HEK293 (cell line): ENCODE measurements around the gene LRP1.

Source experiments
- CTCF ChIA-PET: fragments of 350-600 bp; formaldehyde crosslinking; extraction: SDS; loops from one replicate; lab custom pipeline; 2021; ENCODE audit warnings: antibody characterized with exemption; lab: Yijun Ruan, JAX
- POLR2A ChIA-PET: fragments of 300-600 bp; formaldehyde crosslinking; extraction: SDS; loops from one replicate; lab custom pipeline; 2020; ENCODE audit warnings: antibody characterized with exemption, inconsistent platforms; lab: Yijun Ruan, JAX
- H3K27ac ChIP-seq: fragments of 200-500 bp; sonication (Bioruptor generic); 2 replicates; pipeline ENCODE4 v1.5.1; 2014; ENCODE audit warnings: low read depth, low read length, control low read depth, inconsistent platforms; ENCODE audit errors: extremely low read depth
- H3K36me3 ChIP-seq, 2 experiments: fragments of 200-500 bp in 1 of 2; sonication (Bioruptor generic) in 1 of 2; 1 replicate in 1 of 2; 2 replicates in 1 of 2; pipeline ENCODE4 v1.5.1; 2014 to 2017; ENCODE audit warnings: inconsistent platforms in 2 of 2, low read length in 2 of 2; ENCODE audit not compliant: control insufficient read depth in 2 of 2, insufficient read depth in 1 of 2
- H3K4me1 ChIP-seq: fragments of 200-500 bp; sonication (Bioruptor generic); 2 replicates; pipeline ENCODE4 v1.5.1; 2014; ENCODE audit warnings: mild to moderate bottlenecking, low read length, inconsistent platforms; ENCODE audit not compliant: control insufficient read depth, insufficient read depth
- H3K4me3 ChIP-seq: 2 replicates; pipeline ENCODE4 v1.5.1; 2011; ENCODE audit warnings: low read depth, mild to moderate bottlenecking, control low read depth, low read length, moderate library complexity
- H3K9me3 ChIP-seq: fragments of 200-500 bp; sonication (Bioruptor generic); 2 replicates; pipeline ENCODE4 v1.5.1; 2014; ENCODE audit warnings: low read depth, low read length, inconsistent platforms; ENCODE audit not compliant: control insufficient read depth, insufficient read depth
- BCL6B ChIP-seq: fragments of 450-650 bp; formaldehyde crosslinking; IDR thresholded peaks from 2 replicates; pipeline ENCODE4 v1.5.1; 2017; ENCODE audit warnings: missing biosample characterization, missing genetic modification characterization
- EGR2 ChIP-seq: fragments of 450-650 bp; formaldehyde crosslinking; IDR thresholded peaks from 2 replicates; pipeline ENCODE4 v1.5.1; 2016; ENCODE audit warnings: low read depth, missing biosample characterization, missing genetic modification characterization
- GLIS1 ChIP-seq: fragments of 450-650 bp; formaldehyde crosslinking; IDR thresholded peaks from 2 replicates; pipeline ENCODE4 v1.5.1; 2016; ENCODE audit warnings: missing biosample characterization, missing genetic modification characterization
- GLIS2 ChIP-seq: fragments of 450-650 bp; formaldehyde crosslinking; IDR thresholded peaks from 2 replicates; pipeline ENCODE4 v1.5.1; 2016; ENCODE audit warnings: missing biosample characterization, missing genetic modification characterization
- HOXA7 ChIP-seq: sonication (generic); formaldehyde crosslinking; IDR thresholded peaks from 2 replicates; pipeline ENCODE4 v1.8.1; 2022; ENCODE audit warnings: missing genetic modification reagents, borderline replicate concordance
- INSM2 ChIP-seq: fragments of 450-650 bp; formaldehyde crosslinking; IDR thresholded peaks from 2 replicates; pipeline ENCODE4 v1.5.1; 2016; ENCODE audit warnings: missing biosample characterization, missing genetic modification characterization
- KLF10 ChIP-seq: fragments of 450-650 bp; IDR thresholded peaks from 2 replicates; pipeline ENCODE4 v1.5.1; 2018; ENCODE audit warnings: missing biosample characterization, mild to moderate bottlenecking, missing genetic modification characterization
- MEIS1 ChIP-seq: sonication (generic); formaldehyde crosslinking; IDR thresholded peaks from 2 replicates; pipeline ENCODE4 v1.8.1; 2022; ENCODE audit warnings: missing genetic modification reagents, mild to moderate bottlenecking, borderline replicate concordance
- PBX3 ChIP-seq: sonication (generic); formaldehyde crosslinking; IDR thresholded peaks from 2 replicates; pipeline ENCODE4 v1.8.1; 2022; ENCODE audit warnings: mild to moderate bottlenecking, moderate library complexity, missing genetic modification reagents
- SCRT2 ChIP-seq: fragments of 450-650 bp; formaldehyde crosslinking; IDR thresholded peaks from 2 replicates; pipeline ENCODE4 v1.5.1; 2016; ENCODE audit warnings: missing biosample characterization, missing genetic modification characterization
- ZBTB44 ChIP-seq: fragments of 450-650 bp; IDR thresholded peaks from 2 replicates; pipeline ENCODE4 v1.5.1; 2018; ENCODE audit warnings: missing biosample characterization, mild to moderate bottlenecking, missing genetic modification characterization
- ZBTB8A ChIP-seq: fragments of 450-650 bp; formaldehyde crosslinking; IDR thresholded peaks from 2 replicates; pipeline ENCODE4 v1.5.1; 2016; ENCODE audit warnings: missing biosample characterization, missing genetic modification characterization
- ZEB2 ChIP-seq: fragments of 450-650 bp; formaldehyde crosslinking; IDR thresholded peaks from 2 replicates; pipeline ENCODE4 v1.5.1; 2016; ENCODE audit warnings: missing biosample characterization, missing genetic modification characterization
- ZFP37 ChIP-seq: fragments of 450-650 bp; formaldehyde crosslinking; IDR thresholded peaks from 2 replicates; pipeline ENCODE4 v1.5.1; 2016; ENCODE audit warnings: missing biosample characterization, missing genetic modification characterization
- ZFP69B ChIP-seq: fragments of 450-650 bp; formaldehyde crosslinking; IDR thresholded peaks from 2 replicates; pipeline ENCODE4 v1.5.1; 2016; ENCODE audit warnings: missing biosample characterization, missing genetic modification characterization
- ZIC2 ChIP-seq: fragments of 450-650 bp; formaldehyde crosslinking; IDR thresholded peaks from 2 replicates; pipeline ENCODE4 v1.5.1; 2016; ENCODE audit warnings: missing biosample characterization, missing genetic modification characterization
- ZNF146 ChIP-seq: fragments of 450-650 bp; formaldehyde crosslinking; IDR thresholded peaks from 2 replicates; pipeline ENCODE4 v1.5.1; 2016; ENCODE audit warnings: missing biosample characterization, missing genetic modification characterization
- ZNF510 ChIP-seq: fragments of 450-650 bp; formaldehyde crosslinking; IDR thresholded peaks from 2 replicates; pipeline ENCODE4 v1.5.1; 2018; ENCODE audit warnings: mild to moderate bottlenecking, missing genetic modification characterization, missing biosample characterization; ENCODE audit not compliant: insufficient replicate concordance
- ZNF514 ChIP-seq: fragments of 450-650 bp; formaldehyde crosslinking; IDR thresholded peaks from 2 replicates; pipeline ENCODE4 v1.5.1; 2016; ENCODE audit warnings: missing biosample characterization, missing genetic modification characterization
- ZNF626 ChIP-seq: fragments of 450-650 bp; sonication (Bioruptor Pico); formaldehyde crosslinking; IDR thresholded peaks from 2 replicates; pipeline ENCODE4 v1.5.1; 2018; ENCODE audit warnings: missing biosample characterization, missing genetic modification characterization, inconsistent platforms
- ZNF677 ChIP-seq: fragments of 450-650 bp; IDR thresholded peaks from 2 replicates; pipeline ENCODE4 v1.5.0; 2018; ENCODE audit warnings: missing biosample characterization, mild to moderate bottlenecking, missing genetic modification characterization, moderate library complexity
- ZNF692 ChIP-seq: fragments of 450-650 bp; formaldehyde crosslinking; IDR thresholded peaks from 2 replicates; pipeline ENCODE4 v1.5.1; 2016; ENCODE audit warnings: missing biosample characterization, missing genetic modification characterization
- ZNF76 ChIP-seq: fragments of 450-650 bp; formaldehyde crosslinking; IDR thresholded peaks from 2 replicates; pipeline ENCODE4; 2016; ENCODE audit warnings: low read depth, missing biosample characterization, missing genetic modification characterization, borderline replicate concordance
- ZNF830 ChIP-seq: fragments of 450-650 bp; IDR thresholded peaks from 2 replicates; pipeline ENCODE4 v1.5.0; 2018; ENCODE audit warnings: missing biosample characterization, missing genetic modification characterization, low read depth, mild to moderate bottlenecking, moderate library complexity
- ZNF843 ChIP-seq: fragments of 450-650 bp; formaldehyde crosslinking; IDR thresholded peaks from 2 replicates; pipeline ENCODE4 v1.5.1; 2016; ENCODE audit warnings: missing biosample characterization, missing genetic modification characterization
- ZSCAN30 ChIP-seq: fragments of 450-650 bp; IDR thresholded peaks from 2 replicates; pipeline ENCODE4 v1.5.1; 2018; ENCODE audit warnings: missing biosample characterization, mild to moderate bottlenecking, missing genetic modification characterization, moderate library complexity
- ZXDB ChIP-seq: fragments of 450-650 bp; formaldehyde crosslinking; IDR thresholded peaks from 2 replicates; pipeline ENCODE4 v1.5.1; 2016; ENCODE audit warnings: missing biosample characterization, missing genetic modification characterization

Gene LRP1

GRCh38 chr12:57237932-57238853 lies 109.9 kb downstream of the LRP1 start (continued):
- TF ChIP-seq EGR2 (tag by site-specific recombination) (peak; percentile 50), BCL6B (tag by site-specific recombination) (no peak), ZNF146 (tag by site-specific recombination) (no peak)

GRCh38 chr12:57238854-57239554 lies 110.7 kb downstream of the LRP1 start:
- ChIA-PET POLR2A (interaction anchor here (1.1 to 6.4 kb wide), 5 partner anchors 9 to 216 kb away, joined by 3 to 72 read pairs (median 16); partner anchors contain the start of genes INHBE and SHMT2), CTCF (interaction anchor here (0.6 to 23.3 kb wide), 21 partner anchors 10 to 971 kb away, joined by 3 to 628 read pairs (median 4); partner anchors contain the start of genes NXPH4, SHMT2 and STAC3)
- H3K27ac ChIP-seq, result no peak overlapping the region; the same call in 1 of the 2 replicates
- no peak overlapping the region; the same call in 1 of the 2 replicates for H3K4me3 ChIP-seq
- peaks cover 0 to 21% of the 10 kb centered on the region in 2 experiments; a peak in 1 of 3 replicates for H3K36me3 ChIP-seq
- no peaks in the 10 kb centered on the region for H3K9me3 ChIP-seq
- peaks cover 17% of the 10 kb centered on the region for H3K4me1 ChIP-seq
- TF ChIP-seq ZEB2 (tag by site-specific recombination) (peak; percentile 93), ZNF76 (tag by site-specific recombination) (peak; percentile 41), KLF10 (tag by site-specific recombination) (0 out of 2 replicates have a peak, but pooled peaks have one; percentile 30), ZNF830 (tag by site-specific recombination) (no peak), ZNF626 (tag by site-specific recombination) (no peak), HOXA7 (CRISPR knock-in tag) (no peak), ZFP69B (tag by site-specific recombination) (peak; percentile 83), MEIS1 (CRISPR knock-in tag) (no peak), GLIS1 (tag by site-specific recombination) (peak; percentile 53), ZXDB (tag by site-specific recombination) (peak; percentile 79), GLIS2 (peak; percentile 79), ZBTB44 (peak; percentile 85; the same call in 1 of the 2 replicates), ZIC2 (tag by site-specific recombination) (peak; percentile 98), ZNF843 (tag by site-specific recombination) (peak; percentile 51; the same call in 1 of the 2 replicates), ZFP37 (0 out of 2 replicates have a peak, but pooled peaks have one; percentile 46), ZNF510 (no peak), ZBTB8A (tag by site-specific recombination) (peak; percentile 76), PBX3 (CRISPR knock-in tag) (0 out of 2 replicates have a peak, but pooled peaks have one; percentile 67), ZSCAN30 (tag by site-specific recombination) (peak; percentile 97), ZNF677 (tag by site-specific recombination) (no peak), INSM2 (tag by site-specific recombination) (0 out of 2 replicates have a peak, but pooled peaks have one; percentile 30), SCRT2 (peak; percentile 64), ZNF692 (tag by site-specific recombination) (peak; percentile 82), ZNF514 (tag by site-specific recombination) (no peak)
